PFSK-1 (cell line): ENCODE data around the gene HS2ST1.

Source experiments
- POLR2AphosphoS5 ChIP-seq: IDR thresholded peaks from 2 replicates; pipeline ENCODE4 v1.6.1; 2012; ENCODE audit warnings: low read depth, mild to moderate bottlenecking, control low read depth, low read length, moderate library complexity
- TAF1 ChIP-seq: IDR thresholded peaks from 2 replicates; pipeline ENCODE4 v1.6.1; 2012; ENCODE audit warnings: low read length, control low read depth, borderline replicate concordance; ENCODE audit not compliant: insufficient read depth

GRCh38 chr1:87123610-87124009, 209.2 kb downstream of the HS2ST1 start:
- TF ChIP-seq TAF1 (no peak), POLR2AphosphoS5 (no peak)
